H9 (cell line): ENCODE results near the gene PLA2G2C. TPM values are rescaled to one million over a fixed set of nuclear protein-coding genes. Genes with fewer than 3 reads are reported as not detected.

Source experiments
- DNase-seq: peaks from one replicate; pipeline ENCODE4 v3.0.0-alpha.2; 2017
- H2AFZ ChIP-seq: one replicate; pipeline ENCODE4 v1.6.1; 2013; ENCODE audit warnings: mild to moderate bottlenecking, low read length, control low read depth, moderate library complexity
- H2AK5ac ChIP-seq: 2 replicates; pipeline ENCODE4 v1.6.1; 2013; ENCODE audit warnings: low read length, control low read depth, mixed read lengths; ENCODE audit not compliant: insufficient read length
- H2BK120ac ChIP-seq: one replicate; pipeline ENCODE4 v1.6.1; 2013; ENCODE audit warnings: low read depth, mild to moderate bottlenecking, low read length, control low read depth, inconsistent platforms; ENCODE audit not compliant: poor library complexity, severe bottlenecking
- H2BK12ac ChIP-seq: 2 replicates; pipeline ENCODE4 v1.6.1; 2013; ENCODE audit warnings: low read length, control low read depth, mixed read lengths, low read depth; ENCODE audit not compliant: insufficient read length
- H2BK15ac ChIP-seq: 2 replicates; pipeline ENCODE4 v1.6.1; 2013; ENCODE audit warnings: low read depth, low read length, control low read depth
- H2BK20ac ChIP-seq: one replicate; pipeline ENCODE4 v1.6.1; 2013; ENCODE audit warnings: low read depth, mild to moderate bottlenecking, low read length, control low read depth, inconsistent platforms; ENCODE audit not compliant: poor library complexity, severe bottlenecking
- H2BK5ac ChIP-seq: 2 replicates; pipeline ENCODE4 v1.6.1; 2013; ENCODE audit warnings: low read length, control low read depth, mixed read lengths; ENCODE audit not compliant: insufficient read length
- H3K14ac ChIP-seq: 2 replicates; pipeline ENCODE4 v1.6.1; 2013; ENCODE audit warnings: low read length, control low read depth; ENCODE audit not compliant: insufficient read depth
- H3K18ac ChIP-seq: 2 replicates; pipeline ENCODE4 v1.6.1; 2013; ENCODE audit warnings: low read depth, mild to moderate bottlenecking, mixed read lengths, low read length, control low read depth; ENCODE audit not compliant: insufficient read length
- H3K23ac ChIP-seq: 2 replicates; pipeline ENCODE4 v1.6.1; 2013; ENCODE audit warnings: low read length, control low read depth, mixed read lengths, low read depth; ENCODE audit not compliant: insufficient read length
- H3K23me2 ChIP-seq: 2 replicates; pipeline ENCODE4 v1.6.1; 2013; ENCODE audit warnings: low read depth, mild to moderate bottlenecking, mixed read lengths, low read length, control low read depth; ENCODE audit not compliant: insufficient read length, poor library complexity, severe bottlenecking
- H3K27ac ChIP-seq: 2 replicates; pipeline ENCODE4 v1.5.1; 2013; ENCODE audit warnings: low read length, control low read depth, mixed read lengths, low read depth; ENCODE audit not compliant: insufficient read length
- H3K27me3 ChIP-seq: 2 replicates; pipeline ENCODE4 v1.6.1; 2013; ENCODE audit warnings: low read length, control low read depth, inconsistent platforms; ENCODE audit not compliant: insufficient read depth
- H3K4ac ChIP-seq: 2 replicates; pipeline ENCODE4 v1.6.1; 2013; ENCODE audit warnings: low read depth, mild to moderate bottlenecking, control low read depth, inconsistent platforms, low read length, moderate library complexity
- H3K4me1 ChIP-seq: 2 replicates; pipeline ENCODE4 v1.6.1; 2013; ENCODE audit warnings: low read length, control low read depth, inconsistent platforms; ENCODE audit not compliant: insufficient read depth
- H3K4me2 ChIP-seq: 2 replicates; pipeline ENCODE4 v1.6.1; 2013; ENCODE audit warnings: low read length, control low read depth, mixed read lengths; ENCODE audit not compliant: insufficient read length, insufficient read depth
- H3K56ac ChIP-seq: 2 replicates; pipeline ENCODE4 v1.6.1; 2013; ENCODE audit warnings: low read depth, mild to moderate bottlenecking, mixed read lengths, low read length, control low read depth; ENCODE audit not compliant: insufficient read length
- H3K79me1 ChIP-seq: 2 replicates; pipeline ENCODE4 v1.6.1; 2013; ENCODE audit warnings: low read depth, mild to moderate bottlenecking, moderate library complexity, low read length, control low read depth, inconsistent platforms; ENCODE audit not compliant: insufficient read depth, poor library complexity, severe bottlenecking
- H3K79me2 ChIP-seq: 2 replicates; pipeline ENCODE4 v1.6.1; 2013; ENCODE audit warnings: low read length, control low read depth, inconsistent platforms; ENCODE audit not compliant: insufficient read depth
- H3K9ac ChIP-seq: 2 replicates; pipeline ENCODE4 v1.6.1; 2013; ENCODE audit warnings: low read length, control low read depth, mixed read lengths; ENCODE audit not compliant: insufficient read length; ENCODE audit errors: extremely low read depth
- H3K9me3 ChIP-seq: one replicate; pipeline ENCODE4 v1.6.1; 2013; ENCODE audit warnings: low read depth, low read length, inconsistent platforms; ENCODE audit not compliant: control insufficient read depth
- H3T11ph ChIP-seq: one replicate; pipeline ENCODE4 v1.6.1; 2013; ENCODE audit warnings: mild to moderate bottlenecking, low read length, control low read depth, inconsistent platforms
- H4K20me1 ChIP-seq: one replicate; pipeline ENCODE4 v1.6.1; 2013; ENCODE audit not compliant: control insufficient read depth, insufficient read length, insufficient read depth
- H4K5ac ChIP-seq: 2 replicates; pipeline ENCODE4 v1.6.1; 2013; ENCODE audit warnings: low read depth, mild to moderate bottlenecking, mixed read lengths, low read length, control low read depth; ENCODE audit not compliant: insufficient read length
- H4K8ac ChIP-seq: replicated peaks from 2 replicates; pipeline ENCODE4 v1.6.1; 2013; ENCODE audit warnings: low read length, control low read depth, mixed read lengths, low read depth; ENCODE audit not compliant: insufficient read length
- H4K91ac ChIP-seq: 2 replicates; pipeline ENCODE4 v1.6.1; 2013; ENCODE audit warnings: low read depth, mild to moderate bottlenecking, moderate library complexity, mixed read lengths, low read length, control low read depth; ENCODE audit not compliant: insufficient read length
- H3K27ac Mint-ChIP-seq, 3 experiments: 2 replicates in 2 of 3; 3 replicates in 1 of 3; pipeline ENCODE4 v1.8.0; 2020 to 2021; ENCODE audit warnings: mixed read lengths in 3 of 3, mild to moderate bottlenecking in 1 of 3, moderate library complexity in 1 of 3
- H3K27me3 Mint-ChIP-seq: 2 replicates; pipeline ENCODE4 v1.8.0; 2021; ENCODE audit warnings: low read depth, mild to moderate bottlenecking, moderate library complexity, mixed read lengths
- H3K36me3 Mint-ChIP-seq, 3 experiments: 2 replicates in 2 of 3; 3 replicates in 1 of 3; pipeline ENCODE4 v1.8.0; 2020 to 2021; ENCODE audit warnings: low read depth in 3 of 3, mixed read lengths in 3 of 3; ENCODE audit not compliant: insufficient read depth in 1 of 3
- H3K4me1 Mint-ChIP-seq, 2 experiments: 2 replicates each; pipeline ENCODE4 v1.8.0; 2020; ENCODE audit warnings: mixed read lengths in 2 of 2
- H3K4me3 Mint-ChIP-seq, 2 experiments: 2 replicates in 1 of 2; 3 replicates in 1 of 2; pipeline ENCODE4 v1.8.0; 2020 to 2021; ENCODE audit warnings: mild to moderate bottlenecking in 2 of 2, mixed read lengths in 2 of 2, moderate library complexity in 1 of 2
- H3K9me3 Mint-ChIP-seq, 2 experiments: 2 replicates in 1 of 2; 3 replicates in 1 of 2; pipeline ENCODE4 v1.8.0; 2020; ENCODE audit warnings: mild to moderate bottlenecking in 2 of 2, mixed read lengths in 2 of 2, moderate library complexity in 1 of 2
- CTCF ChIP-seq: fragments of 200-600 bp; sonication (generic); conservative IDR thresholded peaks from 3 replicates; pipeline ENCODE4 v1.8.0; 2021; ENCODE audit warnings: antibody characterized with exemption, mild to moderate bottlenecking
- WGBS: extraction: QIAGEN DNeasy Blood & Tissue Kit; methylation state at CpG from one replicate; pipeline ENCODE4 v1.1.7; 2013; ENCODE audit warnings: missing lambda C conversion rate, low lambda C conversion rate, mixed read lengths; ENCODE audit not compliant: insufficient read length; ENCODE audit errors: extremely low coverage; 5-methylcytosine and 5-hydroxymethylcytosine counted together
- total RNA-seq: library from RNA; stranded (reverse); gene quantifications from 2 replicates; pipeline ENCODE4 v1.2.1, GENCODE V29; 2021

PLA2G2C gene
- total RNA-seq, 1 experiment from 2014 or later: not detected

DNA sequence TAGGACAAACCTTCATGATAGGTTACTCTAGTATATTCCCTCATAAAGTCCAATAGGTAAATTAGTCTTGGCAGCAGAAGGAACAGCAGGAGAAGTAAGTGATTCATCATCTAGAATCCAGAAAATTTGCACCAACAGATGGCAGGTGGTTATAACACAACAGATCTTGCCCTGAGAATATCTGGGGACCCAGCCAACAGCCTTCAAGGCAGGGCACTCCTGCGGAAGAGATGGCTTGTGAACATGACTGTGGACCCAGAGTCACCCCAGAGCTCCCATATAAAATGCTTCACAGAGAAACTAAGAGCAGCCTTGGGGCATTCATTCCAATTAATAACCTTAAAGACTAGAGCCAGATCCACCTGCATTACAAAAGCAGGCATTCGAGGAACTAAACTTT is 7.9 kb upstream of the PLA2G2C start:
- Mint-ChIP-seq H3K4me3 (no peak overlapping the region), H3K36me3 (no peaks in the 10 kb centered on the region; a peak in 1 of 7 replicates), H3K27ac (no peak overlapping the region), H3K9me3 (no peaks in the 10 kb centered on the region), H3K27me3 (peaks cover 40% of the 10 kb centered on the region), H3K4me1 (peaks cover 17 to 21% of the 10 kb centered on the region in 2 experiments)
- Histone ChIP-seq H2AFZ (no peak overlapping the region), H3K56ac (no peak overlapping the region), H4K8ac (no peak overlapping the region), H4K20me1 (no peaks in the 10 kb centered on the region), H3K27ac (no peak overlapping the region), H3K9me3 (no peaks in the 10 kb centered on the region), H4K91ac (no peak overlapping the region), H3K18ac (no peak overlapping the region), H3K23me2 (no peaks in the 10 kb centered on the region), H2BK5ac (no peak overlapping the region), H3K4me2 (no peak overlapping the region), H2AK5ac (no peak overlapping the region), H3K79me2 (no peaks in the 10 kb centered on the region), H2BK15ac (no peak overlapping the region), H3K79me1 (no peaks in the 10 kb centered on the region), H3K4ac (no peak overlapping the region), H2BK12ac (no peak overlapping the region), H4K5ac (no peak overlapping the region), H3K9ac (no peak overlapping the region), H3K23ac (no peak overlapping the region), H3K14ac (no peak overlapping the region), H2BK20ac (no peak overlapping the region), H3T11ph (no peak overlapping the region), H3K27me3 (no peaks in the 10 kb centered on the region; the same call in 1 of the 2 replicates), H2BK120ac (no peak overlapping the region), H3K4me1 (no peaks in the 10 kb centered on the region)
- DNase-seq: no peak
- no peak for TF ChIP-seq CTCF
- WGBS: no CpG with 5 or more reads among the region's 2 CpGs
